GM23338 (cell line): ENCODE measurements around the gene JPH4.

ENCODE experiments used
- CREB1 ChIP-seq: fragments of 250-450 bp; sonication (Bioruptor Pico); IDR thresholded peaks from 2 replicates; pipeline ENCODE4 v1.5.0; 2020; ENCODE audit warnings: low read depth, mild to moderate bottlenecking, moderate library complexity
- CTCF ChIP-seq, 2 experiments: fragments of 200-600 bp in 1 of 2; sonication (generic) in 1 of 2; conservative IDR thresholded peaks; 2 replicates each; pipeline versions ENCODE4 v1.5.1 to v1.6.1; 2016 to 2017; ENCODE audit warnings: antibody characterized with exemption in 2 of 2, low read depth in 2 of 2, mild to moderate bottlenecking in 2 of 2, moderate library complexity in 1 of 2
- EZH2 ChIP-seq: fragments of 200-600 bp; sonication (generic); IDR thresholded peaks from one replicate; pipeline ENCODE4 v1.8.0; 2017; ENCODE audit warnings: antibody characterized with exemption, mild to moderate bottlenecking, low read depth; ENCODE audit not compliant: unreplicated experiment
- EZH2phosphoT487 ChIP-seq: fragments of 200-600 bp; sonication (generic); IDR thresholded peaks from one replicate; pipeline ENCODE4 v1.8.1; 2018; ENCODE audit warnings: antibody characterized with exemption; ENCODE audit not compliant: unreplicated experiment
- JUNB ChIP-seq: IDR thresholded peaks from one replicate; pipeline ENCODE4 v1.6.1; 2016; ENCODE audit warnings: antibody characterized with exemption; ENCODE audit not compliant: unreplicated experiment
- POLR2AphosphoS5 ChIP-seq: IDR thresholded peaks from 2 replicates; pipeline ENCODE4 v1.6.1; 2016; ENCODE audit warnings: antibody characterized with exemption, low read depth
- ZNF114 ChIP-seq: fragments of 250-450 bp; sonication (Bioruptor Pico); IDR thresholded peaks from 2 replicates; pipeline ENCODE4 v1.5.0; 2020; ENCODE audit warnings: mild to moderate bottlenecking, moderate library complexity
- ZNF331 ChIP-seq: fragments of 250-450 bp; sonication (Bioruptor Pico); IDR thresholded peaks from 2 replicates; pipeline ENCODE4 v1.5.0; 2020; ENCODE audit warnings: low read depth, mild to moderate bottlenecking, moderate library complexity
- TF ChIP-seq, protein P1 (sequence below): IDR thresholded peaks from 2 replicates; pipeline ENCODE4 v1.6.1; 2016; ENCODE audit warnings: antibody characterized with exemption
- TF ChIP-seq, protein P2 (sequence below): IDR thresholded peaks from one replicate; pipeline ENCODE4 v1.6.1; 2018; ENCODE audit warnings: antibody characterized with exemption; ENCODE audit not compliant: unreplicated experiment

DNA sequence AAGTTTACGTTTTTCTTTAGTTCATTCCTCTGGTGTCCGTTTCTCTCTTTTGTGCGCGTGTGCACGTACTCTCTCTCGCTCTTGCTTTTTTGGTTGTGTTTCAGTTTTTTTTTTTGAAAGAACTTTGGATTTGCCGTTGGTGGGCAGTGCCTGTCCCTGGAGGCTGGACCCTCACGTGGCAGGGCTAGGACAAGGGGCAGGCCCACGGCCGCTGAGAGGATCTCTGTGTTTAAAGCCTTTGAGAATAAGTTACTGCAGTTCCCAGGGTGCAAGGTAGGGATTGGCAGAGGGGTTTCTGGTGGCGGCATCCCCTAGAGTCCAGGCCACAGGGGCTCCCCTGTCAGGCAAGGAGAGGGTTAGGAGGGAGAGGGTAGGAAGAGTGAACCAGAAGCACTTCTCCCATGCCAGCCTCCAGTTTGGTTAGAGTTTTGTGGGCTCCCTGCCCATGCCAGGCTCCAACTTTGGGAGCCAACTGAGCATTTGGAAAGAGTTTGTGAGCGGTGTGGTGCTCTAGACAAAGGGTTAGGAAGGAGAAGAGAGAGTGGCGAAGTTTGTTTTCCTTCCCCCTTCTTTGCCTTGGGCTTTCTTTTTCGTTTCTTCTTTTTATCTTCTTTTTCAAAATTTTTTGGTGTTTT is 57.6 kb downstream of the JPH4 start:
- TF ChIP-seq CTCF (conservative IDR thresholded peaks at IDR 0.05; ENCODE audit: low read depth in 2 of 2) (no peak), ZNF331 (CRISPR knock-in tag) (no peak), POLR2AphosphoS5 (no peak), CREB1 (CRISPR knock-in tag) (no peak), EZH2 (no peak), JUNB (no peak), EZH2phosphoT487 (no peak), ZNF114 (CRISPR knock-in tag) (no peak)
- TF ChIP-seq, protein P1, sequence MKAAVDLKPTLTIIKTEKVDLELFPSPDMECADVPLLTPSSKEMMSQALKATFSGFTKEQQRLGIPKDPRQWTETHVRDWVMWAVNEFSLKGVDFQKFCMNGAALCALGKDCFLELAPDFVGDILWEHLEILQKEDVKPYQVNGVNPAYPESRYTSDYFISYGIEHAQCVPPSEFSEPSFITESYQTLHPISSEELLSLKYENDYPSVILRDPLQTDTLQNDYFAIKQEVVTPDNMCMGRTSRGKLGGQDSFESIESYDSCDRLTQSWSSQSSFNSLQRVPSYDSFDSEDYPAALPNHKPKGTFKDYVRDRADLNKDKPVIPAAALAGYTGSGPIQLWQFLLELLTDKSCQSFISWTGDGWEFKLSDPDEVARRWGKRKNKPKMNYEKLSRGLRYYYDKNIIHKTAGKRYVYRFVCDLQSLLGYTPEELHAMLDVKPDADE: no peak
- TF ChIP-seq, protein P2, sequence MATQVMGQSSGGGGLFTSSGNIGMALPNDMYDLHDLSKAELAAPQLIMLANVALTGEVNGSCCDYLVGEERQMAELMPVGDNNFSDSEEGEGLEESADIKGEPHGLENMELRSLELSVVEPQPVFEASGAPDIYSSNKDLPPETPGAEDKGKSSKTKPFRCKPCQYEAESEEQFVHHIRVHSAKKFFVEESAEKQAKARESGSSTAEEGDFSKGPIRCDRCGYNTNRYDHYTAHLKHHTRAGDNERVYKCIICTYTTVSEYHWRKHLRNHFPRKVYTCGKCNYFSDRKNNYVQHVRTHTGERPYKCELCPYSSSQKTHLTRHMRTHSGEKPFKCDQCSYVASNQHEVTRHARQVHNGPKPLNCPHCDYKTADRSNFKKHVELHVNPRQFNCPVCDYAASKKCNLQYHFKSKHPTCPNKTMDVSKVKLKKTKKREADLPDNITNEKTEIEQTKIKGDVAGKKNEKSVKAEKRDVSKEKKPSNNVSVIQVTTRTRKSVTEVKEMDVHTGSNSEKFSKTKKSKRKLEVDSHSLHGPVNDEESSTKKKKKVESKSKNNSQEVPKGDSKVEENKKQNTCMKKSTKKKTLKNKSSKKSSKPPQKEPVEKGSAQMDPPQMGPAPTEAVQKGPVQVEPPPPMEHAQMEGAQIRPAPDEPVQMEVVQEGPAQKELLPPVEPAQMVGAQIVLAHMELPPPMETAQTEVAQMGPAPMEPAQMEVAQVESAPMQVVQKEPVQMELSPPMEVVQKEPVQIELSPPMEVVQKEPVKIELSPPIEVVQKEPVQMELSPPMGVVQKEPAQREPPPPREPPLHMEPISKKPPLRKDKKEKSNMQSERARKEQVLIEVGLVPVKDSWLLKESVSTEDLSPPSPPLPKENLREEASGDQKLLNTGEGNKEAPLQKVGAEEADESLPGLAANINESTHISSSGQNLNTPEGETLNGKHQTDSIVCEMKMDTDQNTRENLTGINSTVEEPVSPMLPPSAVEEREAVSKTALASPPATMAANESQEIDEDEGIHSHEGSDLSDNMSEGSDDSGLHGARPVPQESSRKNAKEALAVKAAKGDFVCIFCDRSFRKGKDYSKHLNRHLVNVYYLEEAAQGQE: no peak
